Left ventricle myocardium superior (tissue), 1 donor: ENCODE data around the gene FAIM2. TPM values are rescaled to one million over a fixed set of nuclear protein-coding genes. Genes with fewer than 3 reads are reported as not detected.

Experiments
- ATAC-seq: fragments of 200-7000 bp; cut with Tn5 transposase; one replicate; pipeline ENCODE4 v1.9.1; 2020; ENCODE audit warnings: mild to moderate bottlenecking, moderate library complexity
- DNase-seq: peaks from one replicate; pipeline ENCODE4 v3.0.0-alpha.2; 2020
- intact Hi-C: fragments of 100-400 bp; cut with micrococcal nuclease; formaldehyde crosslinking; loops from one replicate; pipeline ENCODE4 v1.11.0; 2022
- total RNA-seq: library from RNA; stranded (reverse); fragmentation: NEBNext Ultra II Directional; extraction: Animal tissue kit (Norgen Biotek cat#: 25700); gene quantifications from one replicate; pipeline ENCODE4 v1.2.1, GENCODE V29; 2021
- donor health status: DM: no; HTN: yes; CAD: no; lungs with severe emphysema.

The FAIM2 gene
- total RNA-seq, 1 donor from 2014 or later, result 8.2 TPM

DNA sequence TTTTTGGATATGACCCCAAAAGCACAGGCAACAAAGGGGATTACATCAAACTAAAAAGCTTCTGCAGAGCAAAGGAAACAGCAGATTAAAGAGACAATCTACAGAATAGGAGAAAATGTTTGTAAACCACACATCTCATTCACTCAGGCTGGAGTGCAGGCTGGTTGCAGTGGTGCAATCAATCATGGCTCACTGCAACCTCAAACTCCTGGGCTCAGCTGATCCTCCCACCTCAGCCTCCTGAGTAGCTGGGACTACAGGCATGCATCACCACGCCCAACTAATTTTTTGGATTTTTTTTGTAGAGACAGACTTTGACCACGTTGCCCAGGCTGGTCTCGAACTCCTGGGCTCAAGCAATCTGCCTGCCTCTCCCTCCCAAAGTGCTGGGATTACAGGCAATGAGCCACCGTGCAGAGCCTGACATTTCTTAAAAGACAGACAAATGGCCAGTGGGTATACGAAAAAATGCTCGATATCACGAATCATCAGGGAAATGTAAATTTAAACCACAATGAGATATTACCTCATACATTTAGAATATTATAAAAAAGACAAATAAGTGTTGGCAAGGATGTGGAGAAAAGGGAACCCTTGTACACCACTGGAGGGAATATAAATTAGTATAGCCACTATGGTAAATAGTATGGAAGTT is 85.3 kb downstream of the FAIM2 start:
- ATAC-seq, result no peak
- no peak for DNase-seq
- intact Hi-C loops, result no loop called here

Other genes with a start within 250 kb of the FAIM2 start
- gene FMNL3, start 196.5 kb downstream of the FAIM2 start, total RNA-seq, result 11.3 TPM
- gene TMBIM6, start 162.3 kb downstream of the FAIM2 start, total RNA-seq, result 255 TPM
- gene NCKAP5L, start 75.5 kb downstream of the FAIM2 start, total RNA-seq, result 32.3 TPM
- 2.7 TPM for gene BCDIN3D, start 60.8 kb downstream of the FAIM2 start, total RNA-seq
- not detected for gene AQP2, start 46.8 kb upstream of the FAIM2 start, total RNA-seq
- 0.40 TPM for gene AQP5, start 58.0 kb upstream of the FAIM2 start, total RNA-seq
- not detected for gene AQP6, start 69.0 kb upstream of the FAIM2 start, total RNA-seq
- 3.4 TPM for gene RACGAP1, start 121.6 kb upstream of the FAIM2 start, total RNA-seq
- gene ASIC1, start 153.7 kb upstream of the FAIM2 start, total RNA-seq, result 0.99 TPM
- gene SMARCD1, start 181.4 kb upstream of the FAIM2 start, total RNA-seq, result 17.2 TPM
- 33.9 TPM for gene GPD1, start 200.1 kb upstream of the FAIM2 start, total RNA-seq
- 237 TPM for gene COX14, start 208.3 kb upstream of the FAIM2 start, total RNA-seq